ENCODE results near the gene SYCP3. TPM values are rescaled to one million over a fixed set of nuclear protein-coding genes. Genes with fewer than 3 reads are reported as not detected.

Gene SYCP3
- polyA plus RNA-seq, 1 donor from 2014 or later: 3.4 TPM

DNA sequence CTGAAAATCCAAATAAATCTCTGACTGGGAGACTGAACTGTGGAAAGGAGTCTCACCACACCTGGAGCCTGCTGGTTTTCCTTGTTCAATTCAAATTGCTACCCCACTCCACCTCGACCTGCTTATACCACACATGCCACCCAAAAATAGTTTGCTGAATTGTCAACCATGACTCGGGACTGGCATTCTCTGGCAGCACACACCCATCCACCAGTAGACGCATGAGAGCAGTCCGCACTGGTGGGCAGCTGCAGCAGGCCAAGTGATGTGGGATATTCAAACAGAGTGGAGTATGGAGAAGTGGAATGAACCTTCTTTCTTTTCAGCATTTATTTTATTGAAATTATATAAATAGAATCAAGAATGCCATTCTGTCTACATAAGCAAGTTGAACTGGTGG, 38.7 kb upstream of the SYCP3 start:
- H3K79me2 ChIP-seq (replicated peaks; ENCODE audit: insufficient read depth, low read length): no peaks in the 10 kb centered on the region
- H2AFZ ChIP-seq (ENCODE audit: low read depth, low read length): no peak overlapping the region
- H3K36me3 ChIP-seq (ENCODE audit: insufficient read depth, low read length): no peaks in the 10 kb centered on the region
- TF ChIP-seq EP300 (conservative IDR thresholded peaks at IDR 0.05; ENCODE audit: poor library complexity, severe bottlenecking): no peak
- TF ChIP-seq POLR2AphosphoS5 (IDR thresholded peaks at IDR 0.05): no peak
- TF ChIP-seq, protein P1, sequence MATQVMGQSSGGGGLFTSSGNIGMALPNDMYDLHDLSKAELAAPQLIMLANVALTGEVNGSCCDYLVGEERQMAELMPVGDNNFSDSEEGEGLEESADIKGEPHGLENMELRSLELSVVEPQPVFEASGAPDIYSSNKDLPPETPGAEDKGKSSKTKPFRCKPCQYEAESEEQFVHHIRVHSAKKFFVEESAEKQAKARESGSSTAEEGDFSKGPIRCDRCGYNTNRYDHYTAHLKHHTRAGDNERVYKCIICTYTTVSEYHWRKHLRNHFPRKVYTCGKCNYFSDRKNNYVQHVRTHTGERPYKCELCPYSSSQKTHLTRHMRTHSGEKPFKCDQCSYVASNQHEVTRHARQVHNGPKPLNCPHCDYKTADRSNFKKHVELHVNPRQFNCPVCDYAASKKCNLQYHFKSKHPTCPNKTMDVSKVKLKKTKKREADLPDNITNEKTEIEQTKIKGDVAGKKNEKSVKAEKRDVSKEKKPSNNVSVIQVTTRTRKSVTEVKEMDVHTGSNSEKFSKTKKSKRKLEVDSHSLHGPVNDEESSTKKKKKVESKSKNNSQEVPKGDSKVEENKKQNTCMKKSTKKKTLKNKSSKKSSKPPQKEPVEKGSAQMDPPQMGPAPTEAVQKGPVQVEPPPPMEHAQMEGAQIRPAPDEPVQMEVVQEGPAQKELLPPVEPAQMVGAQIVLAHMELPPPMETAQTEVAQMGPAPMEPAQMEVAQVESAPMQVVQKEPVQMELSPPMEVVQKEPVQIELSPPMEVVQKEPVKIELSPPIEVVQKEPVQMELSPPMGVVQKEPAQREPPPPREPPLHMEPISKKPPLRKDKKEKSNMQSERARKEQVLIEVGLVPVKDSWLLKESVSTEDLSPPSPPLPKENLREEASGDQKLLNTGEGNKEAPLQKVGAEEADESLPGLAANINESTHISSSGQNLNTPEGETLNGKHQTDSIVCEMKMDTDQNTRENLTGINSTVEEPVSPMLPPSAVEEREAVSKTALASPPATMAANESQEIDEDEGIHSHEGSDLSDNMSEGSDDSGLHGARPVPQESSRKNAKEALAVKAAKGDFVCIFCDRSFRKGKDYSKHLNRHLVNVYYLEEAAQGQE (IDR thresholded peaks at IDR 0.05; ENCODE audit: borderline replicate concordance): no peak
- TF ChIP-seq RAD21 (conservative IDR thresholded peaks at IDR 0.05): no peak
- TF ChIP-seq MXI1 (conservative IDR thresholded peaks at IDR 0.05; ENCODE audit: poor library complexity, severe bottlenecking): no peak
- TF ChIP-seq, protein P2, sequence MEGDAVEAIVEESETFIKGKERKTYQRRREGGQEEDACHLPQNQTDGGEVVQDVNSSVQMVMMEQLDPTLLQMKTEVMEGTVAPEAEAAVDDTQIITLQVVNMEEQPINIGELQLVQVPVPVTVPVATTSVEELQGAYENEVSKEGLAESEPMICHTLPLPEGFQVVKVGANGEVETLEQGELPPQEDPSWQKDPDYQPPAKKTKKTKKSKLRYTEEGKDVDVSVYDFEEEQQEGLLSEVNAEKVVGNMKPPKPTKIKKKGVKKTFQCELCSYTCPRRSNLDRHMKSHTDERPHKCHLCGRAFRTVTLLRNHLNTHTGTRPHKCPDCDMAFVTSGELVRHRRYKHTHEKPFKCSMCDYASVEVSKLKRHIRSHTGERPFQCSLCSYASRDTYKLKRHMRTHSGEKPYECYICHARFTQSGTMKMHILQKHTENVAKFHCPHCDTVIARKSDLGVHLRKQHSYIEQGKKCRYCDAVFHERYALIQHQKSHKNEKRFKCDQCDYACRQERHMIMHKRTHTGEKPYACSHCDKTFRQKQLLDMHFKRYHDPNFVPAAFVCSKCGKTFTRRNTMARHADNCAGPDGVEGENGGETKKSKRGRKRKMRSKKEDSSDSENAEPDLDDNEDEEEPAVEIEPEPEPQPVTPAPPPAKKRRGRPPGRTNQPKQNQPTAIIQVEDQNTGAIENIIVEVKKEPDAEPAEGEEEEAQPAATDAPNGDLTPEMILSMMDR (IDR thresholded peaks at IDR 0.05; ENCODE audit: poor library complexity, severe bottlenecking): no peak
- no peak for TF ChIP-seq SMC3 (conservative IDR thresholded peaks at IDR 0.05; ENCODE audit: poor library complexity)
- no peak for TF ChIP-seq EZH2 (IDR thresholded peaks at IDR 0.05; ENCODE audit: borderline replicate concordance, insufficient read depth, low read length, poor library complexity, severe bottlenecking)
- TF ChIP-seq TAF1 (IDR thresholded peaks at IDR 0.05; ENCODE audit: low read depth): no peak
- H3K27me3 ChIP-seq (ENCODE audit: insufficient read depth, low read depth, low read length): no peaks in the 10 kb centered on the region
- H3F3A ChIP-seq (ENCODE audit: insufficient read depth, low read length, poor library complexity, severe bottlenecking): no peaks in the 10 kb centered on the region
- no peaks in the 10 kb centered on the region for H3K9me3 ChIP-seq (ENCODE audit: low read length)
- H3K9me2 ChIP-seq (ENCODE audit: insufficient read depth, low read length): no peaks in the 10 kb centered on the region
- no peak overlapping the region for H3K9ac ChIP-seq (ENCODE audit: low read length)
- H3K4me3 ChIP-seq (ENCODE audit: low read length): no peak overlapping the region
- no peak overlapping the region for H3K4me2 ChIP-seq (ENCODE audit: low read length)
- no peaks in the 10 kb centered on the region for H4K20me1 ChIP-seq (ENCODE audit: insufficient read depth)
- no peak overlapping the region for H3K27ac ChIP-seq (ENCODE audit: low read length)

- Histone ChIP-seq H3K36me3 (ENCODE audit: insufficient read depth, low read length) (no peaks in the 10 kb centered on the region), H3K79me2 (replicated peaks; ENCODE audit: insufficient read depth, low read length) (no peaks in the 10 kb centered on the region), H3K4me2 (ENCODE audit: low read length) (no peak overlapping the region), H3K27me3 (ENCODE audit: insufficient read depth, low read depth, low read length) (no peaks in the 10 kb centered on the region), H3K9ac (ENCODE audit: low read length) (no peak overlapping the region), H3F3A (ENCODE audit: insufficient read depth, low read length, poor library complexity, severe bottlenecking) (no peaks in the 10 kb centered on the region), H3K9me3 (ENCODE audit: low read length) (no peaks in the 10 kb centered on the region), H3K27ac (ENCODE audit: low read length) (no peak overlapping the region), H3K9me2 (ENCODE audit: insufficient read depth, low read length) (no peaks in the 10 kb centered on the region), H4K20me1 (ENCODE audit: insufficient read depth) (no peaks in the 10 kb centered on the region), H3K4me3 (ENCODE audit: low read length) (no peak overlapping the region), H2AFZ (ENCODE audit: low read depth, low read length) (no peak overlapping the region)
- TF ChIP-seq SMC3 (conservative IDR thresholded peaks at IDR 0.05; ENCODE audit: poor library complexity) (no peak), MXI1 (conservative IDR thresholded peaks at IDR 0.05; ENCODE audit: poor library complexity, severe bottlenecking) (no peak), POLR2AphosphoS5 (IDR thresholded peaks at IDR 0.05) (no peak), RAD21 (conservative IDR thresholded peaks at IDR 0.05) (no peak), EP300 (conservative IDR thresholded peaks at IDR 0.05; ENCODE audit: poor library complexity, severe bottlenecking) (no peak), EZH2 (IDR thresholded peaks at IDR 0.05; ENCODE audit: borderline replicate concordance, insufficient read depth, low read length, poor library complexity, severe bottlenecking) (no peak), TAF1 (IDR thresholded peaks at IDR 0.05; ENCODE audit: low read depth) (no peak)
- TF ChIP-seq, protein P2 (IDR thresholded peaks at IDR 0.05; ENCODE audit: poor library complexity, severe bottlenecking): no peak
- TF ChIP-seq, protein P1 (IDR thresholded peaks at IDR 0.05; ENCODE audit: borderline replicate concordance): no peak
Observed at GRCh38 chr12:101777485-101777884, 38.2 kb upstream of the SYCP3 start.
